GM21825 (cell line): ENCODE data around the gene BCR.

Source experiments
- ATAC-seq: cut with Tn5 transposase; IDR thresholded peaks from one replicate; pipeline ENCODE4 v1.9.1; 2021; ENCODE audit warnings: mild to moderate bottlenecking, moderate library complexity; ENCODE audit not compliant: unreplicated experiment

BCR gene

GRCh38 chr22:23285236-23285635 is 104.9 kb downstream of the BCR start:
- no peak for ATAC-seq

GRCh38 chr22:23285734-23286133 is 105.4 kb downstream of the BCR start:
- ATAC-seq = no peak

- ATAC-seq = no peak
Observed at GRCh38 chr22:23286296-23286695, 106.0 kb downstream of the BCR start.

DNA sequence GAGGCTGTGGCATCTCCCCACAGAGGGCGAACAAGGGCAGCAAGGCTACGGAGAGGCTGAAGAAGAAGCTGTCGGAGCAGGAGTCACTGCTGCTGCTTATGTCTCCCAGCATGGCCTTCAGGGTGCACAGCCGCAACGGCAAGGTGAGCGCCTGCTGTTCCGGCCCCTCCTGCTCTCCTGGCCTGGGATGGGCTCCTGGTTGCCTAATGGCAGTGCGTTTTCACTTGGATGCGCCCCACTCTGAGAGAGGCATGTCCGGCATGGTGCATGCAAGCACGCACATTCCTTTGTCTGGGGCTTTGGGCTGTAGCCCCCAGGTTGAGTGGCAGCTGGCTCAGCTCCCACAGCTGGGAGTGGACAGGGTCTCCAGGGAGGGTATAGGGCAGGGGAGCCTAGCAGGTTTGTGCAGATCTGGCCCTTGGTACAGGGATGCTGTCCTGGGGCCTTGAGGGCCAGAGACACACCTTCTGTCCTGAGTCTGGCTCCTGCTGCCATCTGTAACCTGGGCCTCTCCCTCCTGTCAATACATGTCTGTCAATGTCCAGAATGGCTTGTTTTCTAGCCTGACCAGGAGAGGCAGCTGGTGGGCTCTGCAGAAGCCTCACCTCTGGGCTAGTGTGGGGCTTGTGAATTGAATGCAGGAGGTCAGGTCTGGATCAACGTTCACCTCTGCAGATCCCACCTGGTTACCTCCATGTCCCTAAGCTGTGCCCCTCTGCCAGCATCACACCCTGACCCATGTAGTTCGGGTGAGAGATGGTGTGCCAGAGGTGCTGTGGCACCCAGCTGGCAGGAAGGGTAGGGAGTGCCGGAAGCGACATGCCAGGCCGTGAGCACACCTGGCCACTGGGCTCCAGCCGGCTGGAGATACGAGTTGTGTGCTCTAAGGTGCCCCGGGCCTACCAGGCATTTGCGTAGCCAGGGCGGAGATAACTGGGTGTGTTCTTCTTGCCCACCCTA is 107.1 kb downstream of the BCR start:
- no peak for ATAC-seq

DNA sequence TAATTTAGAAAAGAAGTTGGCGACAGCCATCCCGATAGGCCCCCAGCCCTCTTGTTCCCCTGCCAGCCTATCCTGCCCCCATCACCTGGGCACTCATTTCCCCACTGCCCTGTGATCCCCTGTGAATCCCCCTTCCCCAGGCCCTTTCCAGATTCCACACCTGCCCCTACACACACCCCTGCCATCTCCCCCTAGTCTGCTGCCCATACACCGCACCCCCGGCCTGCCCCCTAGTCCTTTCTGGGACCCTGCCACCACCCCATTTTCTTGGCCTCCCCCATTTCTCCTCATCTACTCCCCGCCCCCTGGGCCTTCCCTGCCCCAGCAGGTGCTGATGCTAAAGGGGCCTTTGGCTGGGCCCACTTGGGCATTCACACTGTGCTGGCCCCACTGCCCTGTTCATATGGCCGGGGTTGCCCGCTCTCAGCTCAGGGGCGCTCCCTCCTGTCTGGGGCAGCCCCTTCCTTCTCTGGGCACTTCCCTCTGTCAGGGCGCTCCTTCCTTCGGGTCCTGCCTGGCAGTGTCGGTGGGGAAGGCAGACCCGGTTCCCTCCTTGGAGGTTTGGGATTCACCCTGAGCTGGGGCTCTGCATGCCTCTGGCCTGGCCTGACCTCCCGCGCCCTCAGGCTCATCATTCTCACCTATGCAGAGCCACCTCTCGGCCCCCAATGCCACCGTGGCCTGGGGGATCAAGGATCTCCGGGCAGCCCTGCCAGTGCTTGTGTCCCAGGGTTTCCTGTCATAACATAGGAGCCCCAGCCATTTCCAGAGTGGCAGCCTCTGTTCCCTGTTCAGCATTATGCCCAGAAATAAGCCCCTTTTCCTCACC is 108.2 kb downstream of the BCR start:
- ATAC-seq = no peak

GRCh38 chr22:23289130-23289503 is 108.8 kb downstream of the BCR start:
- ATAC-seq = no peak

DNA sequence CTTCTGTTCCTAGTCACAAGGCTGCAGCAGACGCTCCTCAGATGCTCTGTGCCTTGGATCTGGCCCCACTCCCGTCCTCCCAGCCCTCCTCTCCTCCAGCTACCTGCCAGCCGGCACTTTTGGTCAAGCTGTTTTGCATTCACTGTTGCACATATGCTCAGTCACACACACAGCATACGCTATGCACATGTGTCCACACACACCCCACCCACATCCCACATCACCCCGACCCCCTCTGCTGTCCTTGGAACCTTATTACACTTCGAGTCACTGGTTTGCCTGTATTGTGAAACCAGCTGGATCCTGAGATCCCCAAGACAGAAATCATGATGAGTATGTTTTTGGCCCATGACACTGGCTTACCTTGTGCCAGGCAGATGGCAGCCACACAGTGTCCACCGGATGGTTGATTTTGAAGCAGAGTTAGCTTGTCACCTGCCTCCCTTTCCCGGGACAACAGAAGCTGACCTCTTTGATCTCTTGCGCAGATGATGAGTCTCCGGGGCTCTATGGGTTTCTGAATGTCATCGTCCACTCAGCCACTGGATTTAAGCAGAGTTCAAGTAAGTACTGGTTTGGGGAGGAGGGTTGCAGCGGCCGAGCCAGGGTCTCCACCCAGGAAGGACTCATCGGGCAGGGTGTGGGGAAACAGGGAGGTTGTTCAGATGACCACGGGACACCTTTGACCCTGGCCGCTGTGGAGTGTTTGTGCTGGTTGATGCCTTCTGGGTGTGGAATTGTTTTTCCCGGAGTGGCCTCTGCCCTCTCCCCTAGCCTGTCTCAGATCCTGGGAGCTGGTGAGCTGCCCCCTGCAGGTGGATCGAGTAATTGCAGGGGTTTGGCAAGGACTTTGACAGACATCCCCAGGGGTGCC is 109.8 kb downstream of the BCR start:
- ATAC-seq = no peak

DNA sequence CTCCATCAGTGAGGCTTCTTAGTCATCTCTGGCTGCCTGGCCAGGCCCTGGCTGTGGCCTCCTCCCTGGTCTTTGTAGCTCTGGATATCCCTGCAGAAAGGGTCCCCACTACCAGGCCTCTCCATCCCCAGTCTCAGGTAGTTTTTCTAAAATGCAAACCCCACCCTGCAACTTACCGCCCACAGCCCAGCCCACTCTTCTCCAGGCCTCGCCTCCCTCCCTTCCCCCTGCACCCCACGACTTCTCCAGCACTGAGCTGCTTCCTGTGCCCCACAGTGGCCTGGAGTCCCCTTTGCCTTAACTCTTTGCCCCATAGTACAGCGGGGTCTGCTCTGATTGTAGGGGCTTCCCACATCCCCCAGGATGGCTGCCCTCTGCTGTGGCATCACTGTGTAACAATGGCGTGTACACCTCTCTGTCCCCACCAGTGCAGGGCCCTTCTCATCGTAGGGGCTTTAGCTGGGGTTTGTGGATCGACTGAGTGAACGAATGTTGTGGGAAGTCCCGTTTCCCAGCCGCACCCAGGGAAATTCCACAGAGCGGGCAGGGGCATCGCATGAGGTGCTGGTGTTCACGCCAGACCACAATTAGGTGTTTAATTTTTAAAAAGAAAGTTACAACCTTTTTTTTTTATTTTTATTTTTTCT is 111.6 kb downstream of the BCR start:
- no peak for ATAC-seq

DNA sequence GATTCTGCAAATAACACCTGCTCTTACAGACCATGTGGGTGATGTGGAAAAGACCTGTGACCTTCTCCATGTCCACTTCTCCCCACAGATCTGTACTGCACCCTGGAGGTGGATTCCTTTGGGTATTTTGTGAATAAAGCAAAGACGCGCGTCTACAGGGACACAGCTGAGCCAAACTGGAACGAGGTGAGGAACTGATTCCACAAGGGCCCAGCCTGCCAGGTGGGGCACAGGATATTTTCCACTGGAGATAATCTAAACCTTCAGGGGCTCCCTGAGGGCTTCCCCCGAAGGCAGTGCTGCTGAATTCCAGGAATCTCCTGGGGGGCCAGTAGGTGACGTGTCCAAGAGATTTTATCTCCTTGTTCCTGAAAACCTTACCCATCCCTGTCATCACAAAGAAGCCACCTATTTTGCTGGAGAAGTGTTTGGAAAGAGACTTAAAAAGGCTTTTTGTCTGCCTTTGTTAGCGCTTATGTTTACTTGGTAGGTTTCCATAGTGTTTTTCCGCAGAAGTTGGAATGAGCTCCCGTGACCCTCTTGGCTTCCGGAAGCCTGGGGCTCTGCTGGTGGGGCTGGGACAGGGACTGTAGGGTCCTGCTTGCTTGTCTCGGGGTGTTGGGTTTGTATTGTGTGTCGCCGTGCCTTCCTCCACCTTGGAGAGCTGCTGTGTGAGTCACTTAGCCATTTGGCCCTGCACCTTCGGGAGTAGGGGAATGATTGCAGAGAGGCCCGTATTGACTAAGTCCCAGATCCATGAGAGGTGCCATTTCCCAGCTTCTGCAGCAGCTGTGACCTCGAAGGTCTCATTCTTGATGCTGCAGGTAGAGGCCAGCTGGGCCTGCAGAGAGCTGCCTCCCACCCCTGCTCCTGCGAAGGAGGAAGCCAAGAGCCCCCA is 112.4 kb downstream of the BCR start:
- ATAC-seq = no peak

GRCh38 chr22:23293720-23294119 is 113.4 kb downstream of the BCR start:
- no peak for ATAC-seq

DNA sequence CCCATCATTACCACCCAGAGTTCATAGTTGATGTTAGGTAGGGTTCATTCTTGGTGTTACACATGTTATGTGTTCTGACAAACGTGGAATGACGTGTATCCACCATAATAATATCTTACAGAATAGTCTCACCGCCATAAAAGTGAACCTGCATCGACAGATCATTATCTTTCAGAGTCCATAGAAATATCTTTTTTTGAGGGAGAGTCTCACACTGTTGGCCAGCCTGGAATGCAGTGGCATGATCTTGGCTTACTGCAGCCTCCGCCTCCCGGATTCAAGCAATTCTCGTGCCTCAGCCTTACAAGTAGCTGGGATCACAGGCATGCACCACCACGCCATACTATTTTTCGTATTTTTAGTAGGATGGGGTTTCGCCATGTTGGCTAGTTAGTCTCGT is 113.9 kb downstream of the BCR start:
- ATAC-seq = no peak

DNA sequence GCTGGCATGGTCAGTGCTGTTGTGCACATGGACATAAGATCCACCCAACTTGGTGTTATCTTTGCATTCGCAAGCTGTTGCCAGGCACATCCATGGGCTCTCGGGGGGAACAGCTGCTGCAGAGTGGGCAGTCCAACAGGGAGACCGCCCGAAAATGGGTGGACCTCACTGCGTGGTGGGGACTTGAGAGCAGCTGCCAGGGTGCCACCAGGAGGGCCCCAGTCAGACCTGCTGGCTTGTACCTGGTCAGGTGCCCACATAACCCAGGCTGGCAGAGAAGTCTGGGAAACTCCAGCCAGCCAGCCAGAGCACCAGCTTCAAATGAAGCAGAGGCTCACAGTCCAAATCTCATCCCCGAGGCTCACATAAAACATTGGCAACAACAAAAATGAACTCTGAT is 120.2 kb downstream of the BCR start:
- no peak for ATAC-seq

DNA sequence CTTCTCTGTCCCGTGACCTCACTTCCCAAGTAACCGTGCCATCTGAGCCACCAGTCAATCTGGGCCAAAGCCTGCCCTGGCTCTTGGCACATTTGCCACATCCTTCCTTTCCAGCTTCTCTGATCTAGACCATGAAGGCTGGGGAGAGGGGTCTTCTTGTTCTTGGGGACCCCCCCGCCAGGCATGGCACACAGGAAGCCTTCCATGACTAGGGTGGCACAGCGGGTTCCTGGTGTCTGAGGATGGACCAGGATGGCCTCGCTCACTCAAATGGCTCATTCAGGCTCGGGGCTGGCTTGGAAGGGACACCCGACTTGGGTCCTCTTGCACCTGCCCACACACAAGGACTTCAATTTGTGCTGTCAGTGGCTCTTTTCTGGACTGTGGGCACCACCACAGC is 121.3 kb downstream of the BCR start:
- no peak for ATAC-seq

GRCh38 chr22:23302171-23303002 is 122.1 kb downstream of the BCR start:
- no peak for ATAC-seq

GRCh38 chr22:23305321-23305910 is 125.1 kb downstream of the BCR start:
- ATAC-seq = no peak

DNA sequence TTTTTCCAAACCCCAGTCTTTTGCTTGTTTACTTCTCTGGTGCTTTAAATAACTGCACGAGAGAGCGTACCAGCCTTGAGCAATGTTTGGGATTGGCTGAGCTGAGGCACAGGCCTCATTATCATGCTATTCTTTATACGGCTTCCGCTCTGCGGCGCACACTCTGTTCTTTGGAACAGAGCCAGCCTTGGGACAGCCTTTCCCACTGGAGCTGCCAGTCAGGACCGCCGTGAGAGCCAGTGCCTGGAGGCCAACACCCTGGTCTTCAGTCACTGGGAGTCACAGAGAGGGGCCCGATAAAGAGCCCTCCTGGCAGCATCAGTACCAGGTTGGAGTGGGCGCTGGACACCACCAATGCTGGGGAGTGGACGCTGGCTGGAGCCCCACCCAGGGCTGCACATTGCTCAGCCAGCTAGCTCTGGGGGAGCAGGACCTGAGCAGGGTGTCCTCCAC is 125.6 kb downstream of the BCR start:
- no peak for ATAC-seq

DNA sequence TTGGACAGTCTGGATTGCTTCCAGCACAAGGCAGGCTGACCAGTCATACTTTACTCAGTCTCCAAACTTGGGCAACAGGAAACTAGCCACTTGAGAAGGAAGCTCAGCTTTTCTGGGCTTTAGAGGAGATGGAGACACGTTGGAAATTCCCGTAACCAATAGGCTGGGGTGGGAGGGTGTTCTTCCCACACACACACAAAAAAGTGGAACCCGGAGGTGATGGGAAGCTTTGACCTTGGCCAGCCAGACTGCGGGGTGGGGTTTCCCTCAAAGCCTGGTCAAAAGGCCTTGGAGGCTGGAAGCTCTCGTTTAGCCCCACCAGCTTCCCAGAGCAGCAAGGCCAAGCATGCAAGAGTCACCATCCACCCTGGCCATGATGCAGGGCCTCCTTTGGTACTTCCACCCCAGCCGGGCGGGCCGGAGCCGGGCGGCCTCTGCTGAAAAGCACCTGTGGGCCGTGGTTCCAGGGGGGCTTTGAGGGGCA is 126.2 kb downstream of the BCR start:
- ATAC-seq = no peak

DNA sequence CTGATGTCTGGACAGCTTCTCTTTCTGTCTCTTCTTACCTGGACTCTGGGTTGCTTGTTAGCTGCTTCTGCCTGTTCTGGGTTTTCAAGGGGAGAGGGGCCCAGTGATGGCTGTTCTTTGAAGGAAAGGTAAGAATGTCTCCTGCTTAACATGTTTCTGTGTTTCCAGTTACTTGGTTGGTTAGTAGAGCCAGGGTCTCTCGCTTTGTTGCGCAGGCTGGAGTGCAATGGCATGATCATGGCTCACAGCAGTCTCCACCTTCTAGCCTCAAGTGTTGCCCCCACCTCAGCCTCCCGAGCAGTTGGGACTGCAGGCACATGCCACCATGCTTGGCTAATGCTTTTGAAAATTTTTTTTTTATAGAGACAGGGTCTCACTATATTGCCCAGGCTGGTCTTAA is 126.6 kb downstream of the BCR start:
- ATAC-seq = no peak
